Gastrocnemius medialis (tissue), 4 donors: ENCODE data around the gene NBPF4.
A peak's percentile ranks its signal among the peaks of the same experiment; 100 is the strongest.

Experiments
- CTCF ChIP-seq, 5 experiments: fragments of 450-650 bp in 3 of 5; fragments of 200-600 bp in 2 of 5; sonication (generic) in 2 of 5; IDR thresholded peaks in 4 of 5; conservative IDR thresholded peaks in 1 of 5; 1 replicate in 4 of 5; 2 replicates in 1 of 5; pipeline ENCODE4 v1.5.1; 2016 to 2019; ENCODE audit warnings: antibody characterized with exemption in 5 of 5, mild to moderate bottlenecking in 3 of 5, moderate library complexity in 3 of 5
- POLR2A ChIP-seq, 2 donors: fragments of 450-650 bp; IDR thresholded peaks; one replicate each; pipeline ENCODE4 v1.6.1; 2017; ENCODE audit warnings: antibody characterized with exemption in 2 of 2, mild to moderate bottlenecking in 2 of 2, moderate library complexity in 2 of 2

- TF ChIP-seq POLR2A (IDR thresholded peaks at IDR 0.05) (peak; percentile 63 to 67), CTCF (IDR thresholded peaks at IDR 0.05 in 4 of 5, conservative IDR thresholded peaks at IDR 0.05 in 1 of 5) (no peak)
Observed at GRCh38 chr1:108199781-108200686, 43.8 kb downstream of the NBPF4 start, which contains the start of gene SLC25A24.
